Stimulated activated CD8-positive, alpha-beta memory T cell treated with anti-CD3 and anti-CD28 coated beads, Interleukin-15, amount 100 ng/mL, for 1 hour (primary cell): Measurements from ENCODE around the gene YKT6.
A peak's percentile ranks its signal among the peaks of the same experiment; 100 is the strongest.
"Not testable (repeated sequence)": the region's sequence is repeated elsewhere in the genome, so short reads cannot be mapped to it uniquely, and the experiment has no call there.

Experiments used
- DNase-seq: peaks from one replicate; pipeline ENCODE4 v3.0.0-alpha.2; 2020; ENCODE audit warnings: low read depth

YKT6 gene

DNA sequence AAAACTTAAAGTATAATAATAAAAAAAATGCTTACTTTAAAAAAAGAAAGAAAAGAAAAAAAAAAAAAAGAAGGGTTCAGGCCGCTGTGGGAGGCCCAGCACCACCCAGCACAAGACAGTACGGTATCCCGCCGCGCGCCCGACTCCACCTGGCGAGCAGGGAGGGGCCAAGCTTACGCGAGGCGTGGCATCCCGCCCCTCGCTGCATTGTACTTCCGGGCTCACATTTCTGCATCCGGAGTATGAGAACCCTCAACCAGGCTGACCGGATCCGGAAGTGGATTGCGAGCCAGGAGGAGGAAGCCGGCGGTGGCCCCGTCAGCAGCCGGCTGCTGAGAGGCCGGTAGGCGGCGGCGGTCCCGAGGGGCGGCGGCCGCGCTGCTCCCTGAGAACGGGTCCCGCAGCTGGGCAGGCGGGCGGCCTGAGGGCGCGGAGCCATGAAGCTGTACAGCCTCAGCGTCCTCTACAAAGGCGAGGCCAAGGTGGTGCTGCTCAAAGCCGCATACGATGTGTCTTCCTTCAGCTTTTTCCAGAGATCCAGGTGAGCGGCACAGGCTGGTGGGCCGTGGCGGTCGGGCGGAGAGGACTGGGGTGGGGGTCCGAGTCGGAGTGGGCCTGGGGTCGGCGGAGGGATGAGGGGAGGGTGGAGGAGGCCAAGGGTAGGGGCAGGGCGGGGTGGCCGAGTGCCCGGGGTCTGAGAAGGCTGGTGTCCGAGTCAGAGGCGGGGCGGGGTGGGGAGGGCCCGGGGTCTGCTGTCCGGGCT, at the start of gene YKT6:
Gene YKT6 (plus strand): TSS at position 280 of the 763 bp plus-strand sequence. CDS start 158 bp downstream, at position 438.
- DNase-seq = peak; percentile 90

GRCh38 chr7:44151956-44152355, 48.8 kb upstream of the YKT6 start:
- no peak for DNase-seq

GRCh38 chr7:44152971-44153947, 47.5 kb upstream of the YKT6 start:
- DNase-seq = no peak

DNA sequence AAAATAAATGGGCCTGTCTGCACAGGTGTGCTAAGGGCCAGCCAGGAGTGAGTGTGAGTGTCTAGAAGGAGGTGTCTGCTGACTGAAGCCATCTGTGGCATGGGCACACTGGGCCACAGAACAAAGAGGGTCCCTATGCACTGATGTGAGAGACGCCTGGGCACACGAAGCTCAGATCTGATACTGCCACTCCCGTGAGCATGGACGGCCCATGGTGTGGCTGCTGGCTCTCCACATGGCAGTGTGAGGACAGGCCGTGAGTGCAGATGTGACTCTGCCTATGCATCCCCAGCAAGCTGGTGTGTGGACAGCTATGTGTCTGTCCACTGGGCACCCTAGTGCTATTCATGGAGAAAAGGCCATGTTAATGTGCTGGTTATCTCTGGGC, 46.8 kb upstream of the YKT6 start:
- no peak for DNase-seq

DNA sequence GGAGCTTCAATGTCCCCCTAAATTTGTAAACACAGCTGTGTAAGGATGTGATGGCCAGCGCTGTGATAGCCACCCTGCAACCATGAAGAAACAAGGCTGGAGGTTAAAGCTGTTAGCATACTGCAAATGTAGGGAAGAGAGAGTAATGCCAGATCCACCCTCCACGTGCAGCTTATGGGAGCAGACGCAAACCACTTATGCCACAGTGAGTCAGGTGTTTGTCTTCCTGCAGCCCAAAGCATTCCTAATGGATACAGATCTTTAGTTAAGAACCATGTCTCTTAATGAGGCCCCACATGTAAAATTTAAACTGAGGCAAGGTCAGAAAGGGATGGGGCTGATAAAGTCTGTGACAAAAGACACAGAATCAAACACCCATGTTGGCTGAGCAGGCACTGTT, 46.1 kb upstream of the YKT6 start:
- DNase-seq = no peak

DNA sequence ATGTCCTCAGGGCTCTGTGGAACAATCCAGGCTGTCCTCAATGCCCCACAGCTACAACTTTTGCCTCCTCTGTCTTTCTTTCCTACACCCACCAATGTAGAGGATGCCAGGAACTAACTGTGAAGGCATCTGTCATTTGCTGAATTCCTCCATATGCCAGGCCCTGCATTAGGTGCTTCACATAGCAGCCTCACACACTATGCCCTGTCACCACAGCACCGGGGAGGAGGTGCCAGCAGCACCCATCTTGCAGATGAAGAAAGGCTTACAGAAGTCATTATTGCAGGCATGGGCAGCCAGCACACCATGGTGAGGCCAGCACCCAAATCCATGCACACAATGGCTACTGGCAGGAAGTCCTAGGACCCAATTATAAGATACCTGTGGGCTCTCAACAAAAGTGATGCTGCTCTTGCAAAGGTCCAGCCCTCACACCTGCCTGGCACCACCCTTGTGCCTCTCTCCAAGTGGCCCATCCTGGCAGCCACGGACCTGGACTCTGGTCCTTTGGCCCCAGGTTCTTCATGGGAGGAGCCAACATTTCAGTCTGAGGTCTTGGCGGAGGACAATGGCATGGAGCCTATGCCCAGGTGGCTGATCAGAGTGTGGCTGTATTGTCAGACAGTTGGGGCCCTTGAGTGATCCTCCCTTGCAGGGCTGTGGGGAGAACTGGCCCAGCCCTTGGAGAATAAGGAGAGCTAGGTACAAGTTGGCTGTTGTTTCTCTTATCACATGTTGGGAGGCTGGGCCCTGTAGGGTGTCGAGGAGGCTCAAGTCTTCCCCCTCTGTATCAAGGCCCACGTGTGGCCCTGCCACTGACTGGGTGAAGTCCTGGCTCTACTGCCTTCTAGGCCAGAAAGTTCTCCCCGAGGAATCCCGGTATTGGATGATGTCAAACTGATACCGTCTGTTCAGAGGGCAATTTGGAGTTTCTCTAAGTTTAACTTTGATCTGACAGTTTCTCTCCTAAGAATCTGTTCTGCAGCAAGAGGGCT, 45.3 kb upstream of the YKT6 start:
- no peak for DNase-seq

DNA sequence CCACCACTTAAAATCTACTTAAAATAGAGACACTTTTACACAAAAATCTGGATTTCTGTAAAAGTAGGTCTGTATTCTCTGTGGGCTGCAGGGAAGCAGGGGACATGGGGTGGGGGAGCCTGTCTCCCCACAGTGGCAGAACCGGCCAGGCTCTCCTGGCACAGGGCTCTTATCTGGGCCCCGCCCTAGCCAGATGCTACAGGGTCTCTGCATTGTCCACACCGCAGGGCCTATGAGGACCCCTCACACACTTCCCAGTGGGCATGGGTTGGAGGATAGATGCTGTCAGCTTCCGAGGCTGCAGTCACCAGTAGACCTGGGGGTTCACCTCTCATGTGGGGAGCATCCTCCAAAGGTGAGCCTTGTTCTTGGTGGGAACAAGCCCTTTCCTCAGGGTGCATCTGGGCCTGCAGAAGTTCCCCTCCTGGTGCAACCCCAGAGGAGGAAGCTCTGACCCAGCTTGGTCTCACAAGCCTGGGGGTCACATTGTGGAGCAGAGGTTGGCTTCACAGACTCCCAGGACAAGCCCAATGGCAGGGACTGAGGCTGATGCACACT, 44.2 kb upstream of the YKT6 start:
- DNase-seq = no peak

GRCh38 chr7:44157116-44158080, 43.4 kb upstream of the YKT6 start:
- DNase-seq = no peak

DNA sequence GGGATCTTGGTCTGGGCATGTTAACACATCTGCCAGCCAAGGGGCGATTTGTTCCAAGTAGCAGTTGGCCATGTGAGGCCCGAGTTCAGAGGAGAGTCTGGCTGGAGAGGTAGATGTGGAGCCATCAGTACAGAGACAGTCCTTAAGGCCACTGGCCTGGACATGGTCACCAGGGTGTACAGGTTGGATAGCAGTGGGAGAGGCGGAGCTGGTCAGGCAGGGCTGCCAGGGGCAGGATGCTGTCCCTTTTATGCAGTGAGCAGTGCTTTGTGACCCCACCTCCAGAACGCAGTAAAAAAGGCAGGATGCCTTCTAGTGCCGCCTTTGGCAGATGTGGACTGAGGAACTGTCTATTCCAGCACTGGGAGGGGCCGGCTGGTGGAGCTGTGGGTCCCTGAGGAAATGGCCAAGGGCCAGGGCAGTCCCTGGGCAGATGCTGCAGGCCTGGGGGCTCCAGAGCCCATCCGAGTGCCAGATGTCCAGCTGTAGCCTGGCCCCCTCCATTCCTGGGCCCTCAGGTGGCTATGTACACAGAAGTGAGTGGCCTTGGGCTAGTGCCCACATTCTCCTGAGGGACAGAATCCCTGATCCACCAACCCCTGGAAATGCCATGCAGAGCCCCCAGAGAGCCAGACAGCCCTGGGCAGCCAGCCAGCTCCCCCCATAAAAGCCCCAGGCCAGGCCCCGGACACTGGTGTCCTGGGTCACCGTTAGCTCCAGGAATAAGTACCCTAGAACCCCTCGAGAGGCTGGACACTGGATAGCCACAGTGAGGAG, 42.5 kb upstream of the YKT6 start:
- DNase-seq = no peak

- no peak for DNase-seq
These were observed 41.7 kb upstream of the YKT6 start for GRCh38 chr7:44158873-44159631.

GRCh38 chr7:44159824-44160630, 40.8 kb upstream of the YKT6 start:
- DNase-seq = no peak

GRCh38 chr7:44161371-44161770, 39.4 kb upstream of the YKT6 start:
- no peak for DNase-seq

- DNase-seq = no peak
These were observed 38.6 kb upstream of the YKT6 start for GRCh38 chr7:44162179-44162578.

- DNase-seq = no peak
These were observed 37.9 kb upstream of the YKT6 start for GRCh38 chr7:44162785-44163395.

DNA sequence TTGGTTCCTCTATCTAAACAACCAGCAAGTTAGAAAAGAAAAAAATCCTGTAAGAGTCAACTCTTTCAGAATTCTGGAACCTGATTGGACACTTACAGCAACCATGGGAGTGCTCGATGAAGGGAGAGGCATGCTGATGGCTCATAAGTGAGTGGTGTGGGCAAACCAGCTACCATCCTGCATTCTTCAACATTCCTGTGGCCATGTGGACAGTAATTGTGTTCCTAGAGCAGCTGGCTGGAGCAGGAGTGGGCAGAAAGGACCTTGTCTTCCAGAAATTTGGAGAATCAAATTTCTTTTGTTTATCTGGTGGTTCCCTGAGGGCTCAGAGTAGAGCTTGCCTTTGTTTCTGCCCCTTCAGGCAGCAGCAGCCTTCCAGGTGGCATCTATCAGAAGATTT, 37.2 kb upstream of the YKT6 start:
- no peak for DNase-seq

DNA sequence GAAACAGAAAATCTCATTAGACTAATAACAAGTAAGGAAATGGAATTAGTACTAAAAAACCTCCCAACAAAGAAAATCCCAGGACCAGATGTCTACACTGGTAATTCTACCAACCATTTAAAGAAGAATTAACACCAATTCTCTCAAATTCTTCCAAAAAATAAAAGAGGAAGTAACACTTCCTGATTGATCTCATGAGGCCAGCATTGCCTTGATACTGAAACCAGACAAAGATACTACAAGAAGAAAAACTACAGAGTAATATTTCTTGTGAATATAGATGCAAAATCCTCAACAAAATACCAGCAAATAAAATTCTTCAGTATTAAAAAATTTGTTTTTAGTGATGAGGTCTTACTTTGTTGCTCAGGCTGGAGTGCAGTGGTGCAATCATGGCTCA, 32.9 kb upstream of the YKT6 start:
- DNase-seq = no peak

DNA sequence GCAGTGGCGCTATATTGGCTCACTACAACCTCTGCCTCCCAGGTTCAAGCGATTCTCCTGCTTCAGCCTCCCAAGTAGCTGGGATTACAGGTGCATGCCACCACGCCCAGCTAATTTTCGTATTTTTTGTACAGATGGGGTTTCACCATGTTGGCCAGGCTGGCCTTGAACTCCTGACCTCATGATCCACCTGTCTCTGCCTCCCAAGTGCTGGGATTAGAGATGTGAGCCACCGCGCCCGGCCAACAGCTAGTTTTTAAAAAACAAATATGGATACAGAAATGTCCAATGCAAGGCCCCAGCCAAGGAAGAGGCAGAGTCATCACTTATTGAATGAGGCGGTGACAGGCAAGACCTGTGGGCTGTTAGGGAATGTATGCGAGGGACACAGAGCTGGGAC, 28.9 kb upstream of the YKT6 start:
- DNase-seq = not testable (repeated sequence)
